ENCODE data around the gene SUMO1. TPM values are rescaled to one million over a fixed set of nuclear protein-coding genes. Genes with fewer than 3 reads are reported as not detected.

SUMO1 gene
- total RNA-seq, 2 donors from 2014 or later, result 62.7 to 64.2 TPM

DNA sequence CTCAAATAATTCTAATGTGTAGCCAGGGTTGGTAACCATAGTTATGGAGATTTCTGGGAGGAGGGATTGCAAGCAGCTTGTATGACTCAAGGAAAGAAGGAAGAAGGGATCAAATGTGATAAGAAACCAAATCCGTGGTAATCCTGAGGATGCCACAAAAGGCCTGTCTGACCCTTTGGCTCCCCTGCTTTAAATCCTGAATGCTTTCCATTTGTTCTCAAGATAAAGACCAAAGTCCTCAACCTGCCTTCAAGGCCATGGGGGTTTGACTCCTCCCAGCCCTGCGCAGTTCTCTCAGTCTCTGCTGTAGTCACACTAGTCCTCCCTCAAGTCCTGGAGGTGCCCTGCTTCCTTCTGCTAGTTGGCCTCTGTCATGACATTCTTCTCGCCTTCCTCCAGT lies 74.0 kb downstream of the SUMO1 start:
- intact Hi-C loops (cut with DNase I), result loop anchor here in 1 of 2 donors (10.0 kb wide), 1 partner anchor 370 kb away; no protein-coding TSS in a partner anchor
- DNase-seq (ENCODE audit: low spot score), result no peak

GRCh38 chr2:202161151-202161835 lies 77.1 kb downstream of the SUMO1 start:
- DNase-seq (ENCODE audit: low spot score), result no peak
- intact Hi-C loops (cut with DNase I), result loop anchor here in 1 of 2 donors (10.0 kb wide), 1 partner anchor 366 kb away; no protein-coding TSS in a partner anchor

DNA sequence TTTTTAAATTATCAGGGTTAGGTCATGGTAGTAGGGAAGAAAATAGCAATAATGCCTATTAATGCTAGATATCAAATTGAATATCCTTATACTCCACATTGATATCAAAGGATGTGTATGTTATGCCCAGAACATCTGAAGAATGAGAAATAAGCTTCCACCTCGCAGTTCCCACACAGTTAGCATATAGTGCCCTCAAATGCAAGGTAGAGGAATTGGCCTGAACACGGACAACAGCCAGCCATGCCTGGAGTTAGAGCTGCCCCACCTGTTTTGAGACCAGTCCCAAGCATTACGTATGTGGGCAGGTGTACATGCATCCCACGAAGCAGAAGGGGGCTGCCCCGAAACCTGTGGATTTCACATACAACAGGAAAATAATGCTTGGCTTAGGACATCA lies 79.6 kb downstream of the SUMO1 start:
- intact Hi-C loops (cut with DNase I), result no loop called here
- no peak for DNase-seq (ENCODE audit: low spot score)

DNA sequence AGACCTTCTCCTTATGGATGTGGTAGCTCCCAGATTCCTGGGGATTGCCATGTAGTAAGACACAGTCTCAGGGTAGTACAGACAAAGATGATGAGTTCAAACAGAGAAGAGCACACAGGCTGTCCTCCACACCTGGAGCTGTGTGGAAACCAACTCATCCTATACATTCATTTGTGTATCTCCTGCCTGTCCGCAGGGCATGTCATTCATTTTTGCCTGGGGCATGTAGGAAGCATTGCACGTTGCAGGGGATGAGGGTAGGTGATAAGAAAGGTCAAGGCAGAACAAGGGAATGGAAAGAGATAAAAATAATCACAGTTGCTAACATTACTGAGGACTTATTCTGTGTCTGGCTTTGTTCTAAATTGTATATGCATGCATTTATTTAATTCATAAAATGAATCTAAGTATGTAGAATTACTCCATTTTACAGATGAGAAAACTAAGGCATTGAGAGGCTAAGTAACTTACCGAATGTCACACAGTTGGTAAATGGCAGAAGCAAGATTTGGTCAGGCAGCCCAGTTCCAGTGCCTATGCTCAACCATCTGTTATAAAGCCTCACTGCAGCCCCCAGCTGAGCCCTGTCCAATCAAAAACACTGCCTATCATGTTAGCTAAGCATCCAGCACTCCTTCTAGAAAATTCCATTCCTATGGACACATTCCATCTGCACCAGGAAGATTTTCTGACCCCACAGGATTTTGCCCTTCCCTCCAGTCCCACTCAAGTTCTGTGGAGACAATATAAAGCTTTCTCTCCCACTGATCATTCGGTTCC lies 81.0 kb downstream of the SUMO1 start:
- no peak for DNase-seq (ENCODE audit: low spot score)
- intact Hi-C loops (cut with DNase I), result no loop called here

Other genes with a start within 250 kb of the SUMO1 start
- 10 to 100 TPM; 20.9 to 32.0 TPM for gene FZD7, start 204.7 kb downstream of the SUMO1 start, total RNA-seq
- gene KIAA2012, start 165.3 kb downstream of the SUMO1 start, total RNA-seq, result not detected
- 10 to 100 TPM; 37.9 to 41.3 TPM for gene NOP58, start 27.2 kb upstream of the SUMO1 start, total RNA-seq
- gene BMPR2, start 137.7 kb upstream of the SUMO1 start, total RNA-seq, result 10 to 100 TPM; 69.0 to 83.6 TPM

Measured in posterior vena cava (tissue), 2 donors.